Measurements from ENCODE around the gene TMEM179.

The TMEM179 gene

DNA sequence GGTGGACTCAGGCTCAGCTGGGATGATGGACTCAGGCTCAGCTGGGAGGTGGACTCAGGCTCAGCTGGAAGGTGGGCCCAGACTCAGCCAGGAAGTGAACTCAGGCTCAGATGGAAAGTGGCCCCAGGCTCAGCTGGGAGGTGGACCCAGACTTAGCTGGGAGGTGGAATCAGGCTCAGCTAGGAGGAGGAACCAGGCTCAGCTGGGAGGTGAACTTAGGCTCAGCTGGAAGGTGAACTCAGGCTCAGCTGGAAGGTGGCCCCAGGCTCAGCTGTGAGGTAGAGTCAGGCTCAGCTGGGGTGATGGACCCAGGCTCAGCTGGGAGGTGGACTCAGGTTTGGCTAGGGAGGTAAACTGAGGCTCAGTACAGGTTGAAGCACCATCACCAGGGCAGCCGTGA, 46.8 kb downstream of the TMEM179 start:
- no peak for DNase-seq

DNA sequence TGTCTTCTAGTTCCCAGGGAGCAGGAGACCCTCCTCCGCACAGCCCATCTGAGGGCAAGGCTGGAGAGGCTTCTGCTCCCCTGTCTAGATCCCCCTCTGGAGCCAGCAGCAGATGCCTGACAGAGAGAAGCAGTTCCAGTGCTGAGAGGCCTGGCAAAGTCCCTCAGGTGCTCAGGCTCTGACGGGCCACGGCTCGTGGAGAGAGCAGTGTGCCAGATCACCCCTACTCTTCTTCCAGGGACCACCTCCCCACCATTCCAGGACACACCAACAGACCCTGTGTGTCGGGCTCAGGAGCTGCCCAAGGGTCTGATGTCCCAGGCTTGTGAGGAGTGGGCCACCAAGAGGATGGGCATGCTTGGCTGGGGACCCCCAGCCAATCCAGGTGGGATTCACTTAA, 47.5 kb downstream of the TMEM179 start:
- no peak for DNase-seq

DNA sequence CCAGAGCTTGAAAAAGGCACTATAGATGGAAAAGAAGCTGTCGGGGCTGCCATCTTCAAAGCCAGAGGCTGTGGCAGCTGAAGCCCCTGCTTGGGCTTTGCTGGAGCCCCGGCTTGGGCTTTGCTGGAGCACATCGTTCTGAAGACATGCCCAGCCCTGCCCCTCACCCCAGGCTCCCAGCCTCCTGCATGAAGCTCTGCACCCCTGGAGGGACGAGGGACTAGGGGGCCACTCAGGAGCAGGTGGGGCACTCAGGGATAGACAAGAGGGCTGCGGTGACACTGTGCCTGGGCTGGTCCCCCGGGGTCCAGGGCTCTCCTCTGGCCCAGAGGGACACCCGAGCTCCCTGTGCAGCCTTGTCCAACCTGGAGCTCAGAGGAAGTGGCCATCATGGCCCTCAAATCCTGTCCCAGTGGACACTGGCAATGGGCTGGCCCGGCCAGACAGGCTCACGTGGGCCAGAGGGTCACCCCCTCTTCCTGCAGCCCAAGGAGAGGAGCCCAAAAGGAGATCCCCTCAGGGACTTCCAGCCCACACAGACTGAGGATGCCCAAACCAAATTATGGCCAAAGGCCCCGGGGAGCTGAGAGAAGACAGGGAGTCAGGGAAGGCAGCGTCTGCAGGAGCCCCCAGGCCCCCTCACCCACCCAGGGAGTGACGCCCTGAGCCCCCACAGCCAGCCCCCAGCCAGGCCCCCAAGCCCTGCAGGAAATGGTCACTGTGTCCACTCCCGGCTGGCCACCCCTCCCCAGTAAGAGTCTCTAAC, 48.1 kb downstream of the TMEM179 start:
- no peak for DNase-seq

DNA sequence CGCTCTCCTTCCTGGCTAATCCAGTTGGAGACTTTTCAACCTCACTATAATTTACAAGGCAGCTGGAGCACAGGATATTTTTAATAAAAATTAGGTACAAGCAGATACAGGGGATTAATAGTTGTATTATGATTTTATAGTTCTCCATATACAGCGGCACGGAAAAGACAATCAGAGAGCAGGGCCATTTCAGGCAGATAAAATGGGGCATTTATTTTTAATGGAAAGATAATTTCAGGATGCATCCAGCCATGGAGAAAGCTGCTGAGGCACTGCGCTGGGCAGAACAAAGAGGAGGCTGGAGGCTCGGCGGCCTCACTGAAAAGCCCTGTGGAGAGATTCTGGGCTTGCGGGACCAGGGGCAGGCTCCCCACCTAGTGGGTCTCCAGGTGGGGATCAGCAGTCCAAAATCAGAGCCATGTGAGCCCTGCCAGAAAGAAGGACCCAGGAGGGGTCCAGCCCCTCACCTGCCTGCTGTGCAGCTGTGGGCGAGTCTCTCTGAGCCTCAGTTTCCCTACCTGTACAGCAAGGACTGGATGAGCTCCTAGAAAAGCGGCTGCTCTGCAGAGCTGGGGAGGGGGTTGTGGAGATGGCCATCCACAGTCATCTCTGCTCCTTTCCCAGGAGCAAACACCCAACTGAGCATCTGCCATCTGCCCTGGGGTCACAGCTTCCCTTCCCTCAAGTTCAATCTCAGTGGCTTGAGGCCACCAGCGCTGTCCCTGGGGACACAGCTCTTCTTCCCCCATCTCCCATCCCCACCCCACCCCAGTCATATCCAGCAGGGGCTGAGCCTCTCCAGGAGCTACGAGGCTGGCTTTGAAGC, 48.9 kb downstream of the TMEM179 start:
- no peak for DNase-seq

DNA sequence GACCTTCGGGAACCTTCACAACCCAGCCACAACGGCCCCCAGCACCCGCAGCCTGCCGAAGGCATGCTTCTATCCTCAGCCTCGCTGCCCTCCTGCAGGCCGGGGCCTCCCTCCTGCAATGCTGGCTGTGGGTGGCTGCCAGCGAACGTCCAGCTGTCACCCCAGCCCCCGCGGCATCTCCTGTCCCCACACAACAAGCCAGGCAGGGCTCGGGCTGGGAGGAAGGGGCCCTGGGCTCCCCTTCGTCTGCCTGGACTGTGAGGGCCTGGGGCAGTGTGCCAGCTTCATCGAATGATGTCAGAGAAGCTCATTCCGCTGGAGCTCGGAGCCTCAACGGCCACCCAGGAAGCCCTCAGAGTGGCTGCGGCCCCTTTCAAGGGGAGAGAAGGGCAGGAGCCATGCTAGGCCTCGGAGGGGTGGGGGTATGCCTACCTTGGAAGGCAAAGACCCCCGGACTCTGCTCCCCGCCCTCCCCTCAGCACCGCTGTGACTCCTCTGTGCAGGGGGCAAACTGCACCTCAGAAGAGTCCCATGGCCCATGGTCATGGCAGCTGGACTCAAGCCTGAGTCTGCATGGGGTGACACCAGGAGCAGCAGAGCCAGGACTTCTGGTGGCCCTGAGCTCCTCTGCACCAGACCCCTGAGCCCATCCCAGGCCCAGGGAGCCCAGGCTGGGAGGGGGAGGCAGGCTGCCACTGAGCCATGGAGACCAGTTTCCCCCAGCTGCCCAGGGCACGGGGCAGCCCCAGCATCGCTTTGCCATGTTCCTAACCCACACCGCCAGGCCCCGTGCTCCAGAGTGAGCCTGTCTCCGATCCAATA, 49.8 kb downstream of the TMEM179 start:
- DNase-seq, result peak in 2 of 56 donors; percentile 15 to 32

DNA sequence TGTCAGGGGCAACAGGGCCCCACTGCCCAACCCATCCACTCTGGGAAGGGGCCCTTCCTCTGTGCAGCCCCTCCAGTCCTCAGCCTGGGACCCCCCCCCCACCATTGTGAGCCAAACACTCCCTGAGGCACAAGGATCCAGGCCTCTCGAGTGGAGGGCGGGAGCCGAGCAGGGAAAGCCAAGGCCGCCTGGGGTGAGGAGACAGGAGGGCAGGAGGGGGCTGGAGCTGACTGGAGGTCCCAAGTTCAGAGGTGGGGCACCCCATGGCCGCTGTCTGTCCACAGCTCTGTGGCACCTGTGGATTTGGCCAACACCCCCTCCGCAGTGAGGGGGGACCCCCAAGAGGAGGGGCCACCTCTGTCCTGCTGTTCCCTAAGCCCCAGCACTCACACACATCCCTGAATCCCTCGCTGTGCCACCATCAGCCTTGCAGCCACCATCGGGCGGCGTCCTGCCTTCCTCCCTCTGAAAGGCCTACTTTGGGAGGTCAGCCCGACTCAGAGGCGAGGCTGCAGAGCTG, 50.4 kb downstream of the TMEM179 start:
- DNase-seq, result no peak

DNA sequence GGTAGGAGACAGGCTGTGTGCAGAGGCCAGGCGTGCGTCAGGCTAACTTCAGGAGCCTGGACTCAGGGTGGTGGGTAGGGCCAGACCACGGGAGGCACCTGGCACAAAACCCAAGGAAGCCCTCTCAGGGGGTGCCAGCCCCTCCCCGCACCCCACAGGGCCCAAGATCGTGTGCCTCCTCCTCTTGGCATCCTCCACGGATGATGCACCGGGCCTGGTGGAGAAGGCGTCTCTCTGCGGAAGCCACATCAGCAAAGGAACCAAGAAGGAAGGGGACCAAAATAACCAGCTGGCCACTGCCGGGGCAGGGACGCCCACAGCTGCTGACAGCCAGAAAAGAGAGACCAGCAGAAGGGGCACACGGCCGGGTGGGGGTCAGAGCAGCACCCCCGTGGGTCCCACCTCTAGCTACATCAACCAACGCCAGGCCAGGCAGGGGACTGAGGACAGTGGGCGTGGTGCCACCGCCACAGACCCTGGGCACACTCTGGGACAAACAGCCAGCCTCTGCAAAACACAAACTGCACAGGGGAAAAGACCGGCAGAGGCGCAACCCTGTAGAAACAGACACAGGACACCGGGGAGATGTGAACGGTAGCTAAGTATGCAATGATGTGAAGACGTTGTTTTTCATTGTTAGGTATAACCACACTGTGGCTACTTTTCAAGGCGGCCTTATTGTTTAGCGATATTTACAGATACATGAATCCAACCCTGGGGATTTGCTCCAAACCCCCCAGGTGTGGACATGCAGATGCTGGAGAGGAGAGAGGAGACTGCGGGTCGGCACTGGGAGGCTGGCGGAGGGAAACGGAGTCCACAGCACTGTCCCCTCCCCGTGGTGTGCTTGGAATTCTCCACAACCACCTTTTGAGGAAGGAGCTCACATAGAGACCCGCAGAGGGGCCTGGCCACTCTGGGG, 51.1 kb downstream of the TMEM179 start:
- no peak for DNase-seq

DNA sequence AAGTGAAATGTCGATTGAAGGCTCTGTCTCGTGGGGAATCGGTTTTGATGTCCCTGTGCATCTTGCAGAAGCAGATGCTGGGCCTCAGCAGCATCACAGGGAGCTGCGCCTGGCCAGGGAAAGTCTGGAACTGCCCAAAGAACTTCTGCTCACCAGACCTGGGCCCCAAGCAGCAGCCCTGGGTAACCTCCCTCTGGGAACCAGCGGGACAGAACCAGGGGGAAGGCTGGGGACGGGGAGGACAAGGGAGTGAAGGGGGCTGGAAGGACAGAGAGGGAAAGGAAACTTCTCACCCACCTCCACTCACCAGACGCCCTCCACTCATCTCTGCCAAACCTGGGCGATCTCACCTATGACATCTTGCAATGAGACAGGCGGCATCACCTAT, 51.8 kb downstream of the TMEM179 start:
- DNase-seq, result no peak

DNA sequence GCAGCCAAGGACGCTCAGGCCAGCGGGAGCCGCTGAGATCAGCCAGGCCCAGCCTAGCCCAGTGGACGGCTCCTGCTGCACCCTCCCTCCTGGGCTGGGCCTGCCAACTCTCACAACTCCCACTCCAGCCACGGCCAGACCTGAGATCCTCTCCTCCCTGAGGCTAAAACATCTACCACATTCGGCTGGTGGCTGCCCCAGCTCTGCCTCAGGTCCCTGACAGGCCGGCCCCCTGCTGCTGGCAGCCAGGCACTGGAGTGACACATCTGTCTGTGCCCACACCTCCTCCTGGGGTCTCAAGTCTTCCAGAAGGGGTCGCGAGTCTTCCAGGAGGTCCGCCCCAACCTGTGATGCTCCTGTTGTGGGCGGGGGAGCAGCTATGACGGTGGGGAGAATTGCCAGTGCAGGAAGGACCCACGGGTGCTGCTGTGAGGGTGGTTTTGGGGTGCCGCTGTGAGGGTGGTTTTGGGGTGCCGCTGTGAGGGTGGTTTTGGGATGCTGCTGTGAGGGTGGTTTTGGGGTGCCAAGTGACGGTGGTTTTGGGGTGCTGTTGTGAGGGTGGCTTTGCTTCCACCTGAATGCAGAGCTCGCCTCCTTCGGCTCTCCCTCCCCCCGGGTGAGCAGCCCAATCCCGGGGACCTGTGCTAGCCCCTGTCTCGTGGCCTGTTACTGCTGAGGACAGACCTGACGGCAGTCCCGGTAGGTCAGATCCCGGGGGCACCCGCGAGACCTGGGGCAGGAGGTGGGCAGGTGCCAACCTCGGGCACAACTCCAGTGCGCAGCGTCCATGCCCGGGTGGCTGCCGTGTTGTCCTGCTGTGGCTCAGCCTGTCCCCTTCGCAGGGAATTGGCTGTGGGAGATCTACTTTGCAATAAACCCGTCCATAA, 52.5 kb downstream of the TMEM179 start:
- no peak for DNase-seq

DNA sequence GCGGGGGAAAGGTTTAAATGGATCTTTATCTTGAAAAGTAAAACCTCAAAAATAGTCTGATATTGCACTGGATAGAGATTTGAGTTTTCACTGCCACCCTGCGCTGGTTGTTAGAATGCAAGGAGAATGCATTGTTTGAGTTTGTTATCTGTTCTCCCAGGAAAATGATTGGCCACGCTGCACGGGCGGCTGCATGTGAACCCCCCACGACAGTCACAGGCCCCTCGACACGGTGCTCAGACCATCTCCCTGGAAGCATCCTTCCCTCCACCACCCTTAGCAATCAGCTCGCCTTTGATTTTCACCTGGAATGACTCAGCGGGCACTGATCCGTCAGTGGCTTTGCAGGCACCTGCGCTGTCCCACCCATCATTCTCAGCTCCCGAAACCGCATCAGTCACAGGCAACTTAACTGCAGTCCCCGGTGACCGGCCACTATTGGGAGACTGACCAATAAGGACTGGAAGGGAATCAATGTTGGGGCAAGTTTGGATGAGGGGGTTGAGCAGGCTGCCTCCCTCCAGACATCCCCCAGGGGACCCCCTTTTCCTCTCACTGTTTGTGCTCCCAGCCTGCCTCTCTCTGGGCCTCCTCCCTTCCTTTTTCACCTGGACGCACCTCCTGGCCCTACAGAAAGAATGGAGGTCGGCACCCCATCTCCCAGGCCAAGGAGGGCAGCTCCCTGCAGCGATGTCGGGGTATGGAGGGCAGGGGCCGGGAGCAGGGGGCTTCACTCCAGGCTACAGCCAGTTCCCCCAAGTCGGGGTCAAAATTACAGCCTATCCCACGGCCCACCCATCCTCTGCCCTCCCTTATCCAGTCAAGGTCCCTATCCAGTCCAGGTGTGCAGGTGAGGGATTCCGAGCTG, 53.5 kb downstream of the TMEM179 start:
- DNase-seq, result peak in 2 of 56 donors; percentile 5 to 26

DNA sequence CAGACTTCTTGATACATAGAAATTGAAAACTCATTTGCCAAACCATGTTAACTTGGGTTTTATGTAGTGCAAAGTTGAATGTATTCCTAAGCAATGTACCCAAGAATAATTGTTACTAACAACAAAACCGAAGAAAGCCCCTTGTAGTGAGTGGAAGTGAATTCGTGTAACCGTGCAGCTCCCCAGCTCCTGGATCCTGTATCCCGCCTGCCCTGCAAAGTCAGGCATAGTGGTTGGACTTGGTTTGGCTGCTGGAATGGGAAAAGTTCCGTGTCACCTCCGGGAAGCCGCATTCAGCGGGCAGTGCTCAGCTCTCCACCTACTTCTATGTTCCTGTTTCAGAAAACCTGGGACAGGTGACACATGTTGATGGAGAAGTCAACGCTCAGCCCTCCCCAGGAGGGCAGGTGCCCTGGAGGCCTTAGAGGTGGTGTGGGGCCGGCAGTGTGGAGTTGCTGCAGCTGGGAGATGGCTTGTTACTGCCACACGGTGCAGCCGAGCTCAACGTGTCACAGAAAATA, 54.2 kb downstream of the TMEM179 start:
- no peak for DNase-seq

DNA sequence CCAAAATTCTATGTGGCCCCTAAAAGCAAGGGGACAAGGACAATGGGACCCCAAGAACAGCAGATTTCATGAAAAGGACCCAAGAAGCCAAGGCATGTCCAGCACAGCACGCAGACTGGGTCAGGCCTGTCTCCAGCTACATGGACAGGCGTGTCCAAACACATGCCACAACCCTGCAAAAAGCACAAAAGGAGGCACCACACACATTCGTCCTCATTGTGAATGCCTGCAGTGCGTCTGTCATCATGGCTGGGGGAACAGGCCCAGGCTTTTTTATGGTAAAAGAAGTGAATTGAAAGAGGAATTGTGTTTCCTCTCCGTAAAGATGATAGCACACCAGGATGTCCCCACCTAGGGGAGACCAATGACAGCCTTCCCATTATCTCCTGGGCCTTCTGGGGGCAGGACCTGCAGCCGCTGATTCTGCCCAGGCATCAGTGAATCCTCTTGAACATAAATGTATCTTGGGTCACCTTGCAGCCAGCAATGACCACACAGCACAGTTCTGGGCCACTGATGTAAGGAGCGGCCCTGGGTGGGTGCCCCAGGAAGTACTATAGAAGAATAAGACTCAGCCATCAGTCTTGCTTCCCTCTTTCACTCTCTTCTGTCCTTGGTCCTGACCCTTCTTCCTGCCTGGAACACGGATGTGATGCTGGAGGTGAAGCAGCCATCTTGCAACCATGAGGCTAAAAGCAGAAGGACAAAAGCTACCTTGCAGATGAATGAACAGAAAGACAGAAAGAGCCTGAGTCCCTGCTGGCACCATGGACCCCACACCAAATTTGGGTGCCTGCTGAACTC, 54.8 kb downstream of the TMEM179 start:
- DNase-seq, result no peak

DNA sequence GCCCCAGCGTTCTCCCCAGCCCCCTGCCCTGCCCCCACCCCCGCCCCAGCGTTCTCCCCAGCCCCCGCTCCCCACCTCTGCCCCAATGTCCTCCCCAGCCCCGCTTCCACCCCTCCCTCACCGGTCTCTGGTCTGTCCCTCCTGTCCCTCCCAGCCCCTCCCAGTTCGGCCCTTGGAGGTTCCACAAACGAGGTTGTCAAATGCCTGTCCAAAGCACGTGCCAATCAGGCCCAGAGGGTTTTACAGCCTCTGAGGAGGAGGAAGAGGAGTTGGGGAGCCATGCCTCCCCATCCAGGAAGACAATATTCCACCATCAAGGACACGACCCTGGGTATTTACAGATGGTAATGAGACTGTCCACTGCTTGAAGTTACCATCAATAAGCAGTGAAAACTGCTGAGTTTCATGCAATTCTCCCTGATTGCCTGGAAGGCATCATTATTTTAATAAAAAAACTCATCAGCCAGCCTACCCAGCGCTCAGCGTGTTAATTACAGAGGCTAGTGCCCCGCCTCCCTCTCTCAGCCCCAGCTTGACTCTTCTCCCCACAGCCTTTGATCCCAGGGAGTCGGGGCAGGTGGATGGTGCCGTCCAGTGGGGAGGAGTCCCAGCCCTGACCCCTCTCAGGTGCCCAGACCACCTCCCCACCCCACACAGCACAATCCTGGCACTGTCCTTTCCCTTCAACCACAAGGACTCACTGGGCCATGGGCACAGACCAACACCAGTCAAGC, 55.6 kb downstream of the TMEM179 start:
- DNase-seq, result no peak

DNA sequence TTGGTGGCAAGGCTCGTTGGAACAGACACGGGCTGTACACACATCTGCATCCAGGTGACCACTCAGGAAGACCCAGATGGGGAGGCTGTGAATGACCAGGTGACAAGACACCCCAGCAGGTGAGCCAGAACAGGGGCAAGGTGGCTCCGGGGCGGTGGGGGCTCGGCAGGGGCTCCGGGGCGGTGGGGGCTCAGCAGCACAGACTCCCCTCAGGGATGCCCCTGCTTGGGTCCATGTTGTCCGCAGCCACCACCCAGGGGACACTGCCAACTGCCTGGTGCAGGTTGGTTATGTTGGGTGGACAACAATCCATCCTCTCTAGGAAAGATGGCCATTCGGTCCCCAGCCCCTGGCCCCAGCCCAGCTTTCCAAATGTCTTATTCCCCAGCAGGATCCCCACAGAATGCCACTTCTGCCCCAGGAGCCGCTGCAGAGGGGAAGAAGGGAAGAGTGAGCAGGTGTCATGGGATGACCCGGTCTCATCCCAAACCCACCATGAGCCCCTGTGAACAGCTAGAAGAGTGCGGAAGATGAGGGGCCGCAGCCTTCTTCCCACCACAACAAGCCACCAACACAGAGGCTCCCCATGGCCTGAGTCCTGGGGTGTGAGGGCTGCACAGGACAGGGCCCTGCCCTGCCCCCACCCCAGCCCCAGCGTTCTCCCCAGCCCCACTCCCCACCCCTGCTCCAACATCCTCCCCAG, 56.4 kb downstream of the TMEM179 start:
- no peak for DNase-seq

DNA sequence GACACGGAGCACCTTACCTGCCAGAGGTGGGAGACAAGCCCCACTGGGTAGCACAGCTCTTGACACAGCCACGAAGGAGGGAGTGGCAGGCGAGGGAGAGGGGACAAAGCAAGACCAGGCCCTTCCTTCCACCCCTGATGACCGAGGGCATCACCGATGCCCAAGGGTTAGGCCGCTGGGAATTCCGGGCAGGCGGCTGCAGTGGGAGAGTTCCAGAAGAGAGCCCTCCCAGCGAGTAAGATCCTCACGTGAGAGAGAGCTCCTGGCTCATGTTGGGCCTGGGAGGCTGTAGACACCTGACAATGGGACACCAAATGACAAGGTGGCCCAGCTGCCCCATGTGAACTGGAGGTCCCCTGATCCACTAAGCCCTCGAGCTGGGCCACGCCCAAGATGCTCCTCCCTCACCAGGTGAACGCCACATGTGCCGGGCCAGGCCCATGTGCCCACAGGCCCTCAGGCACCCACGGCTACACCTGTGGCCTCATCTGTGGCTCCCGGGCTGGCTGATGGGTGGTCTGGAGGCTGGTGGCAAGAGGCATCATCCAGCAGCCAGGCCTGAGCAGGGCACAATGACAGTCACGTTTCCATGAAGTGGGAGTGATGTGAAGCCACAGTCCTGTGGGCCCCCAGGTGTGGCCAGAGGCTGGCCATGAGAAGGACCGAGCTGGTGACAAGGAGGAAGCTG, 57.1 kb downstream of the TMEM179 start:
- no peak for DNase-seq
